Thoracic aorta (tissue), 2 donors: ENCODE results near the gene UGT1A8. TPM values are rescaled to one million over a fixed set of nuclear protein-coding genes. Genes with fewer than 3 reads are reported as not detected.

Experiments
- ATAC-seq: fragments of 150-250 bp; one replicate; pipeline ENCODE4 v1.8.0; 2017; ENCODE audit warnings: low read depth; ENCODE audit not compliant: insufficient number of reproducible peaks, low FRiP score
- DNase-seq: peaks from one replicate; pipeline ENCODE4 v3.0.0-alpha.2; 2020; ENCODE audit warnings: low spot score
- H3K27ac ChIP-seq, 2 donors: fragments of 200-600 bp; sonication (generic); 1 replicate in 1 of 2; 2 replicates in 1 of 2; pipeline ENCODE4 v1.5.1; 2016; ENCODE audit warnings: mild to moderate bottlenecking in 2 of 2, moderate library complexity in 2 of 2
- H3K27me3 ChIP-seq: fragments of 200-600 bp; sonication (generic); replicated peaks from 2 replicates; pipeline ENCODE4 v1.6.0; 2016; ENCODE audit warnings: mild to moderate bottlenecking; ENCODE audit not compliant: insufficient read depth
- H3K36me3 ChIP-seq: fragments of 200-600 bp; sonication (generic); one replicate; pipeline ENCODE4 v1.5.1; 2016
- H3K4me1 ChIP-seq, 2 donors: fragments of 200-600 bp; sonication (generic); 1 replicate in 1 of 2; 2 replicates in 1 of 2; pipeline versions ENCODE4 v1.5.1 to v1.6.0; 2016; ENCODE audit warnings: low read depth in 2 of 2, mild to moderate bottlenecking in 1 of 2; ENCODE audit not compliant: control insufficient read depth in 1 of 2
- H3K4me3 ChIP-seq: fragments of 200-600 bp; sonication (generic); 2 replicates; pipeline ENCODE4 v1.5.1; 2016; ENCODE audit warnings: mild to moderate bottlenecking
- H3K9me3 ChIP-seq: fragments of 200-600 bp; sonication (generic); 2 replicates; pipeline ENCODE4 v1.5.1; 2016
- CTCF ChIP-seq: fragments of 200-600 bp; sonication (generic); IDR thresholded peaks from one replicate; pipeline ENCODE4 v1.5.1; 2019; ENCODE audit warnings: antibody characterized with exemption
- total RNA-seq, 2 donors: library from RNA; depleted of rRNA; stranded (reverse); fragments of >200 nt; gene quantifications; one replicate each; pipeline versions ENCODE4 v1.1.0 to v1.2.3, GENCODE V29; 2016

The UGT1A8 gene
- total RNA-seq, 2 donors from 2014 or later = not detected

DNA sequence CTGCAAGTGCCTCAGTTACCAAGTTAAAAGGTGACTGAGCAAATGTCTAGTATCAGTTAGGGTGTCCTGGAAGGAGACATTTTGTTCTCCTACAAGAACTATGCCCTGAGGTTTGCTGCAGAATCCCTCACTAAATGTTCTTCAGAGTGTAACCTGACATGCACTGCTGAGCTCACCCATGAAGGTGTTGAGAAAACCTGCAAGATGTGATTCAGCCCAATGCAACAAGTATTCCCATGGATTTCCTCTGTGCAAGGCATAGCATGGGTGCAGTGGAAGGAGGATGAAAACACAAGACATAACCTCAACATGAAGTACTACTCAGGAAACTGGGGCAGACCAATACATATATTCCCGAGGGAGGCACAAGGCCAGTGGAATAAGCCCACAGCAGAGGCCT, 15.4 kb upstream of the UGT1A8 start:
- Histone ChIP-seq H3K4me1 (no peaks in the 10 kb centered on the region), H3K4me3 (no peak overlapping the region), H3K27ac (no peak overlapping the region), H3K36me3 (no peaks in the 10 kb centered on the region), H3K9me3 (no peaks in the 10 kb centered on the region), H3K27me3 (no peaks in the 10 kb centered on the region)
- DNase-seq (no peak), ATAC-seq (no peak)
- TF ChIP-seq CTCF = no peak

- no peak for TF ChIP-seq CTCF
- ATAC-seq (no peak), DNase-seq (no peak)
- Histone ChIP-seq H3K27ac (no peak overlapping the region), H3K36me3 (no peaks in the 10 kb centered on the region), H3K4me1 (no peaks in the 10 kb centered on the region), H3K27me3 (no peaks in the 10 kb centered on the region), H3K9me3 (no peaks in the 10 kb centered on the region), H3K4me3 (no peak overlapping the region)
Measured at GRCh38 chr2:233603520-233603919, 13.9 kb upstream of the UGT1A8 start.

- no peak for TF ChIP-seq CTCF
- H3K4me1 ChIP-seq = no peaks in the 10 kb centered on the region
- no peak overlapping the region for H3K27ac ChIP-seq
- ATAC-seq (no peak), DNase-seq (no peak)
- no peak overlapping the region for H3K4me3 ChIP-seq
- H3K36me3 ChIP-seq = no peaks in the 10 kb centered on the region
- no peaks in the 10 kb centered on the region for H3K27me3 ChIP-seq
- no peaks in the 10 kb centered on the region for H3K9me3 ChIP-seq
Measured at GRCh38 chr2:233604826-233605225, 12.6 kb upstream of the UGT1A8 start.

DNA sequence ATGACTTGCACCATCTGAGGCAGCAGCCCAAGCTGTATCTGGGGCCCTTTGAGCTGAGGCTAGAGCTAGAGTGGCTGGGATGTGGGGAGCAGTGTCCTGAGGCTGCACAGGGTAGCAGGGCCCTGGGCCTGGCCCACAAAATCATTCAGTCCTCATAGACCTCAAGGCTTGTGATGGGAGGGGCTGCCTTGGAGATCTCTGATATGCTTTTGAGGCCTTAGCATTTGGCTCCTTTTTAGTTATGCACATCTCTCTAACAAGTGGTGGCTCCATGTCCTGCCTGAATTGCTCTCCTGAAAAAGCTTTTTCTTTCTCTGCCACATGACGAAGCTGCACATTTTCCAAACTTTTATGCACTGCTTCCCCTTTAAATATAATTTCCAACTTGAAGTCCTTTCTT, 11.8 kb upstream of the UGT1A8 start:
- Histone ChIP-seq H3K27ac (no peak overlapping the region), H3K27me3 (no peaks in the 10 kb centered on the region), H3K4me1 (no peaks in the 10 kb centered on the region), H3K9me3 (no peaks in the 10 kb centered on the region), H3K4me3 (no peak overlapping the region), H3K36me3 (no peaks in the 10 kb centered on the region)
- no peak for TF ChIP-seq CTCF
- ATAC-seq (no peak), DNase-seq (no peak)

DNA sequence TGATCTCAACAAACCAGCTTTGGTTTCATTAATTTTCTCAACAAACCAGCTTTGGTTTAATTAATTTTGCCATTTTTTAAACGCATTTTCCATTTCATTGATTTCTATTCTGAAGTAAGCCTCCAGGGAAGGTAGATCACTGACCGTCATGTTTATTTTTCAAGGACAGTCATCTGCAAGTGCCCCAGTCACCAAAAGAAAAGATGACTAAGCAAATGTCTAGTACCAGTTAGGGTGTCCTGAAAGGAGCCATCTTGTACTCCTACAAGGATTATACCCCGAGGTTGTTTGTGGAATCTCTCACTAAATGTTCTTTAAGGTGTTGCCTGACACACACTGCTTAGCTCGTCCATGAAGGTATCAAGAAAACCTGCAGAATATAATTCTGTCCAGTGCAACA, 6.1 kb upstream of the UGT1A8 start:
- H3K27me3 ChIP-seq = no peaks in the 10 kb centered on the region
- no peak overlapping the region for H3K27ac ChIP-seq
- TF ChIP-seq CTCF = no peak
- H3K9me3 ChIP-seq = no peaks in the 10 kb centered on the region
- DNase-seq = no peak
- no peaks in the 10 kb centered on the region for H3K36me3 ChIP-seq
- ATAC-seq = no peak
- H3K4me1 ChIP-seq = no peaks in the 10 kb centered on the region
- H3K4me3 ChIP-seq = no peak overlapping the region
